K562 (cell line): Measurements from ENCODE around the gene UBN2. TPM values are rescaled to one million over a fixed set of nuclear protein-coding genes. Genes with fewer than 3 reads are reported as not detected.

ENCODE experiments used
- CHCHD3 ChIP-seq: fragments of 250-450 bp; sonication (Bioruptor Pico); IDR thresholded peaks from 2 replicates; pipeline ENCODE4 v2.1.2; 2022; ENCODE audit warnings: mild to moderate bottlenecking
- ELK1 ChIP-seq: sonication (generic); formaldehyde crosslinking; IDR thresholded peaks from 2 replicates; pipeline ENCODE4 v1.8.1; 2022; ENCODE audit warnings: missing genetic modification reagents
- HMBOX1 ChIP-seq: sonication (generic); IDR thresholded peaks from 2 replicates; pipeline ENCODE4 v1.6.1; 2016
- SMAD3 ChIP-seq: fragments of 450-650 bp; formaldehyde crosslinking; conservative IDR thresholded peaks from 2 replicates; pipeline ENCODE4 v1.4.0; 2020; ENCODE audit warnings: mild to moderate bottlenecking
- SMARCC2 ChIP-seq: fragments of 450-650 bp; IDR thresholded peaks from 2 replicates; pipeline ENCODE4 v1.6.1; 2017; ENCODE audit warnings: antibody characterized with exemption, moderate library complexity, mild to moderate bottlenecking, low read depth
- polyA plus RNA-seq, 8 experiments: library from polyadenylated mRNA; depleted of rRNA in 4 of 8; stranded (reverse) in 5 of 8; unstranded in 3 of 8; fragments of >200 nt; fragmentation: Nextera tagmentation in 2 of 8; fragmentation: Illumina TruSeq in 1 of 8; extraction: Ambion mirVana in 2 of 8; extraction: Trizol in 1 of 8; gene quantifications; 2 replicates each; pipeline versions ENCODE4 v1.2.1 to v1.2.3, GENCODE V29; 2011 to 2014; ENCODE audit warnings: inconsistent platforms in 1 of 8, missing spikeins in 1 of 8
- total RNA-seq, 7 experiments: library from RNA; depleted of rRNA in 6 of 7; stranded (reverse); fragments of >200 nt in 6 of 7; fragmentation: Illumina TruSeq in 2 of 7; extraction: Trizol in 2 of 7; gene quantifications; 2 replicates each; pipeline versions ENCODE4 v1.2.1 to v1.2.3, GENCODE V29; 2011 to 2021; ENCODE audit warnings: low replicate concordance in 1 of 7
- TF ChIP-seq, protein P1 (sequence below): fragments of 200-800 bp; sonication (Bioruptor generic); IDR thresholded peaks from 2 replicates; pipeline ENCODE4 v1.6.1; 2016; ENCODE audit warnings: missing genetic modification characterization, missing compliant biosample characterization
- TF ChIP-seq, protein P2 (sequence below): fragments of 200-800 bp; sonication (Bioruptor generic); IDR thresholded peaks from 2 replicates; pipeline ENCODE4 v1.6.1; 2017; ENCODE audit warnings: missing genetic modification characterization, missing compliant biosample characterization
- TF ChIP-seq, protein P3 (sequence below): sonication (generic); formaldehyde crosslinking; IDR thresholded peaks from 2 replicates; pipeline ENCODE4 v1.8.1; 2023; ENCODE audit warnings: mild to moderate bottlenecking, missing genetic modification reagents
- TF ChIP-seq, protein P4 (sequence below), 2 experiments: fragments of 450-650 bp; IDR thresholded peaks; 2 replicates each; pipeline ENCODE4 v1.6.1; 2016; ENCODE audit warnings: mild to moderate bottlenecking in 2 of 2, borderline replicate concordance in 1 of 2, low read depth in 1 of 2, moderate library complexity in 1 of 2

UBN2 gene
- total and polyA plus RNA-seq, 9 of the 15 experiments (the other 6 are each of a cell fraction or from before 2014, with no cell fraction given), result 1.2 to 19.5 (median 9.9) TPM

DNA sequence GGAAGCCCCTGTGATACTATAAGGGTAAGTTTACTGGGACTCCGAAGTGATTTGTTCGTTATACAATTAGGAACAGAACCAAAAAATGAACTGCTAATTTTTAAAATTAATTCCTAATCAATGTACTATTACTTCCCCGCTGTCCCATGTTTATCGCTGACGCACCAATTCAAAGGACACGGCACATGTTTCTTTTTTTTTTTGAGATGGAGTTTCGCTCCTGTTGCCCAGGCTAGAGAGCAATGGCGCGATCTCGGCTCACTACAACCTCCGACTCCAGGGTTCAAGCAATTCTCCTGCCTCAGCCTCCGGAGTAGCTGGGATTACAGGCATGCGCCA lies 108.6 kb downstream of the UBN2 start (continued):
- TF ChIP-seq, protein P1, sequence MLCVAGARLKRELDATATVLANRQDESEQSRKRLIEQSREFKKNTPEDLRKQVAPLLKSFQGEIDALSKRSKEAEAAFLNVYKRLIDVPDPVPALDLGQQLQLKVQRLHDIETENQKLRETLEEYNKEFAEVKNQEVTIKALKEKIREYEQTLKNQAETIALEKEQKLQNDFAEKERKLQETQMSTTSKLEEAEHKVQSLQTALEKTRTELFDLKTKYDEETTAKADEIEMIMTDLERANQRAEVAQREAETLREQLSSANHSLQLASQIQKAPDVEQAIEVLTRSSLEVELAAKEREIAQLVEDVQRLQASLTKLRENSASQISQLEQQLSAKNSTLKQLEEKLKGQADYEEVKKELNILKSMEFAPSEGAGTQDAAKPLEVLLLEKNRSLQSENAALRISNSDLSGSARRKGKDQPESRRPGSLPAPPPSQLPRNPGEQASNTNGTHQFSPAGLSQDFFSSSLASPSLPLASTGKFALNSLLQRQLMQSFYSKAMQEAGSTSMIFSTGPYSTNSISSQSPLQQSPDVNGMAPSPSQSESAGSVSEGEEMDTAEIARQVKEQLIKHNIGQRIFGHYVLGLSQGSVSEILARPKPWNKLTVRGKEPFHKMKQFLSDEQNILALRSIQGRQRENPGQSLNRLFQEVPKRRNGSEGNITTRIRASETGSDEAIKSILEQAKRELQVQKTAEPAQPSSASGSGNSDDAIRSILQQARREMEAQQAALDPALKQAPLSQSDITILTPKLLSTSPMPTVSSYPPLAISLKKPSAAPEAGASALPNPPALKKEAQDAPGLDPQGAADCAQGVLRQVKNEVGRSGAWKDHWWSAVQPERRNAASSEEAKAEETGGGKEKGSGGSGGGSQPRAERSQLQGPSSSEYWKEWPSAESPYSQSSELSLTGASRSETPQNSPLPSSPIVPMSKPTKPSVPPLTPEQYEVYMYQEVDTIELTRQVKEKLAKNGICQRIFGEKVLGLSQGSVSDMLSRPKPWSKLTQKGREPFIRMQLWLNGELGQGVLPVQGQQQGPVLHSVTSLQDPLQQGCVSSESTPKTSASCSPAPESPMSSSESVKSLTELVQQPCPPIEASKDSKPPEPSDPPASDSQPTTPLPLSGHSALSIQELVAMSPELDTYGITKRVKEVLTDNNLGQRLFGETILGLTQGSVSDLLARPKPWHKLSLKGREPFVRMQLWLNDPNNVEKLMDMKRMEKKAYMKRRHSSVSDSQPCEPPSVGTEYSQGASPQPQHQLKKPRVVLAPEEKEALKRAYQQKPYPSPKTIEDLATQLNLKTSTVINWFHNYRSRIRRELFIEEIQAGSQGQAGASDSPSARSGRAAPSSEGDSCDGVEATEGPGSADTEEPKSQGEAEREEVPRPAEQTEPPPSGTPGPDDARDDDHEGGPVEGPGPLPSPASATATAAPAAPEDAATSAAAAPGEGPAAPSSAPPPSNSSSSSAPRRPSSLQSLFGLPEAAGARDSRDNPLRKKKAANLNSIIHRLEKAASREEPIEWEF (CRISPR knock-in tag), result 0 out of 2 replicates have a peak, but pooled peaks have one; percentile 54
- TF ChIP-seq SMARCC2 (no peak), HMBOX1 (no peak), CHCHD3 (CRISPR knock-in tag) (no peak), SMAD3 (no peak), ELK1 (CRISPR knock-in tag) (no peak)
- TF ChIP-seq, protein P2, sequence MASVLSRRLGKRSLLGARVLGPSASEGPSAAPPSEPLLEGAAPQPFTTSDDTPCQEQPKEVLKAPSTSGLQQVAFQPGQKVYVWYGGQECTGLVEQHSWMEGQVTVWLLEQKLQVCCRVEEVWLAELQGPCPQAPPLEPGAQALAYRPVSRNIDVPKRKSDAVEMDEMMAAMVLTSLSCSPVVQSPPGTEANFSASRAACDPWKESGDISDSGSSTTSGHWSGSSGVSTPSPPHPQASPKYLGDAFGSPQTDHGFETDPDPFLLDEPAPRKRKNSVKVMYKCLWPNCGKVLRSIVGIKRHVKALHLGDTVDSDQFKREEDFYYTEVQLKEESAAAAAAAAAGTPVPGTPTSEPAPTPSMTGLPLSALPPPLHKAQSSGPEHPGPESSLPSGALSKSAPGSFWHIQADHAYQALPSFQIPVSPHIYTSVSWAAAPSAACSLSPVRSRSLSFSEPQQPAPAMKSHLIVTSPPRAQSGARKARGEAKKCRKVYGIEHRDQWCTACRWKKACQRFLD (CRISPR knock-in tag), result no peak
- TF ChIP-seq, protein P3, sequence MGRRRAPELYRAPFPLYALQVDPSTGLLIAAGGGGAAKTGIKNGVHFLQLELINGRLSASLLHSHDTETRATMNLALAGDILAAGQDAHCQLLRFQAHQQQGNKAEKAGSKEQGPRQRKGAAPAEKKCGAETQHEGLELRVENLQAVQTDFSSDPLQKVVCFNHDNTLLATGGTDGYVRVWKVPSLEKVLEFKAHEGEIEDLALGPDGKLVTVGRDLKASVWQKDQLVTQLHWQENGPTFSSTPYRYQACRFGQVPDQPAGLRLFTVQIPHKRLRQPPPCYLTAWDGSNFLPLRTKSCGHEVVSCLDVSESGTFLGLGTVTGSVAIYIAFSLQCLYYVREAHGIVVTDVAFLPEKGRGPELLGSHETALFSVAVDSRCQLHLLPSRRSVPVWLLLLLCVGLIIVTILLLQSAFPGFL, result no peak
- TF ChIP-seq, protein P4, sequence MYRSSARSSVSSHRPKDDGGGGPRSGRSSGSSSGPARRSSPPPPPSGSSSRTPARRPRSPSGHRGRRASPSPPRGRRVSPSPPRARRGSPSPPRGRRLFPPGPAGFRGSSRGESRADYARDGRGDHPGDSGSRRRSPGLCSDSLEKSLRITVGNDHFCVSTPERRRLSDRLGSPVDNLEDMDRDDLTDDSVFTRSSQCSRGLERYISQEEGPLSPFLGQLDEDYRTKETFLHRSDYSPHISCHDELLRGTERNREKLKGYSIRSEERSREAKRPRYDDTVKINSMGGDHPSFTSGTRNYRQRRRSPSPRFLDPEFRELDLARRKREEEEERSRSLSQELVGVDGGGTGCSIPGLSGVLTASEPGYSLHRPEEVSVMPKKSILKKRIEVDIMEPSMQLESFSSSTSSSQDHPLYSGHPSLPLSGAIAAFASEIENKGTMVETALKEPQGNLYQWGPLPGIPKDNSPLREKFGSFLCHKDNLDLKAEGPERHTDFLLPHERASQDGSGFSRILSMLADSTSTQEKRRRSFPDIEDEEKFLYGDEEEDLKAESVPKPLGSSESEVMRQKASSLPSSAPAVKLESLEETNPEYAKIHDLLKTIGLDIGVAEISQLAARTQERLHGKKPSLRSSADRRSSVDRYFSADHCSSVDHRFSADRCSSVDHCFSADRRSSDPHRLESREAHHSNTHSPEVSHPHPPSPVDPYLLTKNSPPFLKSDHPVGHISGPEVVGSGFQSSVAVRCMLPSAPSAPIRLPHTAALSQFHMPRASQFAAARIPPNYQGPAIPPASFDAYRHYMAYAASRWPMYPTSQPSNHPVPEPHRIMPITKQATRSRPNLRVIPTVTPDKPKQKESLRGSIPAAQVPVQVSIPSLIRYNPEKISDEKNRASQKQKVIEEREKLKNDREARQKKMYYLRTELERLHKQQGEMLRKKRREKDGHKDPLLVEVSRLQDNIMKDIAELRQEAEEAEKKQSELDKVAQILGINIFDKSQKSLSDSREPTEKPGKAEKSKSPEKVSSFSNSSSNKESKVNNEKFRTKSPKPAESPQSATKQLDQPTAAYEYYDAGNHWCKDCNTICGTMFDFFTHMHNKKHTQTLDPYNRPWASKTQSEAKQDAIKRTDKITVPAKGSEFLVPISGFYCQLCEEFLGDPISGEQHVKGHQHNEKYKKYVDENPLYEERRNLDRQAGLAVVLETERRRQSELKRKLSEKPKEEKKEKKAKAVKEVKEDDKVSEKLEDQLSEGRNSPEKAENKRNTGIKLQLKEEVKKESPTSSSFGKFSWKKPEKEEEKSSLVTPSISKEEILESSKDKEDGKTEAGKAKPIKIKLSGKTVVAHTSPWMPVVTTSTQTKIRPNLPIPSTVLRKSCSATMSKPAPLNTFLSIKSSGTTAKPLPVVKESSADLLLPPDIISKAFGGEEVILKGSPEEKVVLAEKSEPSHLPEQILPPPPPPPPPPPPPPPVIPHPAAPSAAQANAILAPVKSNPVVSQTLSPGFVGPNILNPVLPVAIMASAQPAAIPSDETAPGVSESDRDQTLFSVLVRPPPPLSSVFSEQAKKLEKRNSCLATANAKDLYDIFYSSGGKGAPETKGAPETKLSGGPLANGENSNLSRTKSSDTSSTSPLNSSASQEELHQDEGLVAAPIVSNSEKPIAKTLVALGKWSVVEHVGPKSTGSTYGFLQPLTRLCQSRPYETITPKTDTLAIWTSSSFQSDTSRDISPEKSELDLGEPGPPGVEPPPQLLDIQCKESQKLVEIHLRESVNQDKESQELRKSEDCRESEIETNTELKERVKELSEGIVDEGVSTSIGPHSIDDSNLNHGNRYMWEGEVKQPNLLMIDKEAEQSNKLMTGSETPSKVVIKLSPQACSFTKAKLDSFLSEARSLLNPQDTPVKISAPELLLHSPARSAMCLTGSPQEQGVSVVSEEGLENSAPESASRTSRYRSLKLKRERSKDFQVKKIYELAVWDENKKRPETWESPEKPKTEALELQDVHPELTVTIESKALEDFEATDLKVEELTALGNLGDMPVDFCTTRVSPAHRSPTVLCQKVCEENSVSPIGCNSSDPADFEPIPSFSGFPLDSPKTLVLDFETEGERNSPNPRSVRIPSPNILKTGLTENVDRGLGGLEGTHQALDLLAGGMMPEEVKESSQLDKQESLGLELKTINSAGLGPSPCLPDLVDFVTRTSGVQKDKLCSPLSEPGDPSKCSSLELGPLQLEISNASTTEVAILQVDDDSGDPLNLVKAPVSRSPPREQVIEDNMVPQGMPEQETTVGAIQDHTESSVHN (IDR thresholded peaks at IDR 0.05; ENCODE audit: borderline replicate concordance in 1 of 2, low read depth in 1 of 2), result no peak
